Panc1 (cell line): ENCODE results near the gene GRM1. TPM values are rescaled to one million over a fixed set of nuclear protein-coding genes. Genes with fewer than 3 reads are reported as not detected.

Experiments
- ATAC-seq: fragments of 200-7000 bp; cut with Tn5 transposase; 2 replicates; pipeline ENCODE4 v1.9.1; 2020; ENCODE audit warnings: mild to moderate bottlenecking, moderate library complexity
- BruUV-seq: library from RNA; stranded (reverse); fragments of 400-500 nt; replicated peaks from 2 replicates; lab custom pipeline; 2021; lab: Mats Ljungman, UMichigan
- CTCF ChIA-PET: fragments of 300-600 bp; sonication (Branson Sonifier 250); formaldehyde crosslinking; loops from one replicate; lab custom pipeline; 2022; ENCODE audit warnings: antibody characterized with exemption; lab: Charles Lee
- POLR2A ChIA-PET: fragments of 300-600 bp; sonication (Branson Sonifier 250); formaldehyde crosslinking; loops from one replicate; lab custom pipeline; 2022; ENCODE audit warnings: antibody characterized with exemption; lab: Charles Lee
- DNase-seq: peaks from one replicate; pipeline ENCODE4 v3.0.0-alpha.2; 2010; ENCODE audit warnings: low read depth, low spot score
- H3K27ac ChIP-seq: 2 replicates; pipeline ENCODE4 v1.5.1; 2011; ENCODE audit warnings: mild to moderate bottlenecking, low read length, inconsistent platforms
- H3K27me3 ChIP-seq: fragments of 200-500 bp; sonication (Bioruptor generic); 2 replicates; pipeline ENCODE4 v1.6.0; 2014; ENCODE audit warnings: low read length, inconsistent platforms; ENCODE audit not compliant: control insufficient read depth, insufficient read depth
- H3K36me3 ChIP-seq: fragments of 200-500 bp; sonication (Bioruptor generic); 2 replicates; pipeline ENCODE4 v1.5.1; 2014; ENCODE audit warnings: inconsistent platforms, mild to moderate bottlenecking, low read length, moderate library complexity; ENCODE audit not compliant: control insufficient read depth, insufficient read depth
- H3K4me1 ChIP-seq: 2 replicates; pipeline ENCODE4 v1.5.1; 2011; ENCODE audit warnings: inconsistent platforms, mild to moderate bottlenecking, low read length, moderate library complexity; ENCODE audit not compliant: control insufficient read depth, insufficient read depth
- H3K4me3 ChIP-seq, 2 experiments: 2 replicates each; pipeline ENCODE4 v1.5.1; 2011 to 2012; ENCODE audit warnings: low read depth in 2 of 2, low read length in 2 of 2, mild to moderate bottlenecking in 2 of 2, inconsistent platforms in 1 of 2, moderate library complexity in 1 of 2
- H3K9me3 ChIP-seq: fragments of 200-500 bp; sonication (Bioruptor generic); 2 replicates; pipeline ENCODE4 v1.5.1; 2014; ENCODE audit warnings: low read depth, mild to moderate bottlenecking, inconsistent platforms, low read length, moderate library complexity; ENCODE audit not compliant: control insufficient read depth, insufficient read depth
- REST ChIP-seq, 2 experiments: IDR thresholded peaks; 2 replicates each; pipeline ENCODE4 v1.6.1; 2011 to 2012; ENCODE audit warnings: low read depth in 2 of 2, control low read depth in 1 of 2, low read length in 1 of 2, mild to moderate bottlenecking in 1 of 2, moderate library complexity in 1 of 2; ENCODE audit not compliant: insufficient read depth in 1 of 2
- TCF7L2 ChIP-seq: IDR thresholded peaks from 2 replicates; pipeline ENCODE4 v1.6.1; 2011; ENCODE audit warnings: mild to moderate bottlenecking, low read depth, low read length, inconsistent platforms
- in situ Hi-C: cut with HindIII; loops from 2 replicates; pipeline ENCODE4 v1.10.0; 2016; ENCODE audit warnings: low sequenced_read_pairs, low pct_unique_long_range_greater_than_20kb
- intact Hi-C: fragments of 100-400 bp; cut with micrococcal nuclease; formaldehyde crosslinking; loops from one replicate; pipeline ENCODE4 v1.10.0; 2022; ENCODE audit not compliant: unreplicated experiment
- total RNA-seq: library from RNA; stranded (reverse); gene quantifications from one replicate; pipeline ENCODE4 v1.2.1, GENCODE V29; 2021; ENCODE audit not compliant: unreplicated experiment

The GRM1 gene
- total RNA-seq, 1 experiment from 2014 or later: not detected

- in situ Hi-C loops: no loop called here
- CTCF ChIA-PET: no interaction called here
- ATAC-seq: no peak
Measured at GRCh38 chr6:146484411-146484810, 455.5 kb downstream of the GRM1 start.

More at GRCh38 chr6:146484411-146484810, 455.5 kb downstream of the GRM1 start:
- H3K4me3 ChIP-seq: no peak overlapping the region
- no peak overlapping the region for H3K27ac ChIP-seq
- H3K27me3 ChIP-seq: no peaks in the 10 kb centered on the region
- no peak for DNase-seq
- TF ChIP-seq TCF7L2: no peak
- no peak for TF ChIP-seq REST (IDR thresholded peaks at IDR 0.05; ENCODE audit: insufficient read depth in 1 of 2, low read depth in 2 of 2, low read length in 1 of 2)
- intact Hi-C loops: no loop called here
- no peaks in the 10 kb centered on the region for H3K4me1 ChIP-seq
- H3K36me3 ChIP-seq: no peaks in the 10 kb centered on the region
- POLR2A ChIA-PET: no interaction called here
- H3K9me3 ChIP-seq: no peaks in the 10 kb centered on the region
- no TSS peak for BruUV-seq

Other genes with a start within 250 kb of the GRM1 start
- 9.5 TPM for gene FBXO30, start 214.3 kb upstream of the GRM1 start, total RNA-seq
- gene SHPRH, start 64.7 kb upstream of the GRM1 start, total RNA-seq: 14.5 TPM